Left kidney (tissue), 8 donors: Measurements from ENCODE around the gene CYGB. TPM values are rescaled to one million over a fixed set of nuclear protein-coding genes. Genes with fewer than 3 reads are reported as not detected.
A peak's percentile ranks its signal among the peaks of the same experiment; 100 is the strongest.

Source experiments
- DNase-seq: peaks from one replicate; pipeline ENCODE4 v3.0.0-alpha.2; 2013
- long read RNA-seq, 8 donors: transcript quantifications; one replicate each; lab custom pipeline, GENCODE V29; 2026
- polyA plus RNA-seq: library from polyadenylated mRNA; unstranded; fragments of 120-200 nt; gene quantifications from one replicate; pipeline ENCODE4 v1.2.1, GENCODE V29; 2013; ENCODE audit not compliant: insufficient read length

The CYGB gene
- 11.0 TPM for polyA plus RNA-seq
- long read RNA-seq, donor 1, transcript CYGB-201 (4 exons, 2,158 nt): major isoform, 19 of 19 reads
- long read RNA-seq, donor 1, partial matches to known transcripts: 0 of 19 reads
- long read RNA-seq, donor 1, other reads (novel, unspliced or antisense): 0 of 19 reads
- long read RNA-seq, donor 2, transcript CYGB-201 (4 exons, 2,158 nt): major isoform, 6 of 6 reads
- long read RNA-seq, donor 2, partial matches to known transcripts: 0 of 6 reads
- long read RNA-seq, donor 2, other reads (novel, unspliced or antisense): 0 of 6 reads
- long read RNA-seq, donor 3, partial matches to known transcripts: 0 of 4 reads
- long read RNA-seq, donor 3, other reads (novel, unspliced or antisense): 0 of 4 reads
- long read RNA-seq, donor 4, partial matches to known transcripts: 0 of 2 reads
- long read RNA-seq, donor 4, other reads (novel, unspliced or antisense): 0 of 2 reads
- long read RNA-seq, donor 5, transcript CYGB-201 (4 exons, 2,158 nt): major isoform, 15 of 16 reads
- long read RNA-seq, donor 5, partial matches to known transcripts: 0 of 16 reads
- long read RNA-seq, donor 5, other reads (novel, unspliced or antisense): 0 of 16 reads
- long read RNA-seq, donor 6, transcript CYGB-201 (4 exons, 2,158 nt): major isoform, 13 of 13 reads
- long read RNA-seq, donor 6, partial matches to known transcripts: 0 of 13 reads
- long read RNA-seq, donor 6, other reads (novel, unspliced or antisense): 0 of 13 reads
- long read RNA-seq, donor 7, transcript CYGB-201 (4 exons, 2,158 nt): major isoform, 11 of 28 reads
- long read RNA-seq, donor 7, partial matches to known transcripts: 17 of 28 reads
- long read RNA-seq, donor 7, other reads (novel, unspliced or antisense): 0 of 28 reads
- long read RNA-seq, donor 8, transcript CYGB-201 (4 exons, 2,158 nt): major isoform, 8 of 8 reads
- long read RNA-seq, donor 8, partial matches to known transcripts: 0 of 8 reads
- long read RNA-seq, donor 8, other reads (novel, unspliced or antisense): 0 of 8 reads

DNA sequence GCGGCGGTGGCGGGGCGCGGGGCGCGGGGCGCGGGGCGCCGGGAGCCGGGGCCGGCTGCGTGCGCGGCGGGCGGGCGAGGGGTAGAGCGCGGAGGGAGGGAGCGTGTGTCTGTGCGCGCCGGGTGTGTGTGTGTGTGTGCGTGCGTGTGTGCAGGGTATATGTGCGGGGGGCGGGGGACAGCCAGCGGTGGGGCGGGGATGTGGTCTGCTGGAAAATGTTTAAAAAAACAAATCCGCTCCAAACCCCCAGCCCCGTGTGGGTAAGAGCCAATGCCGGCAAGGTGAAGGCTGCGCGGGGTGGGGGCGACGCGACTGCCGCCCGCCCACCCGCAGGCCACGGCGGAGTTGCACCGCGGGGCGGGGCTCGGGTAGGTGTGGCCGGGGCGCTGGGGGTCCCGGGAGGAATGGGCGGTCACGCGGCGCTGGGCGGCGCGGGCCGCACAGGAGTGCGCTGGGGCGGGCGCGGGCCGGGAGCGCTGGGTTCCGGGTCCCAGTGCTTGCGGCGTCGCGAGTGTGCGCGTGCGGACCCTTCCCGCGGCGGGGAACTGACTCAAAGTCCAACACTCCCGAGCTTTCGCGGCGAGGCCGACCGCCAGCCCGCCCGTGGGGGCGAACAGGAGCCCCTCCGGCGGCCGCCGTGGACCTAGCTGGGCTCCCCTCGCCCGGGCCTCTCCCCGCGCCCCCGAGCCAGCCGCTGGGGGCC, at the start of gene CYGB:
Gene CYGB, minus strand, starts transcription at position 132 of the 703 bp plus-strand sequence. CDS start 167 bp downstream, outside the sequence.
- DNase-seq: no peak

- no peak for DNase-seq
These were observed 49.4 kb upstream of the CYGB start for GRCh38 chr17:76586741-76587487.

- peak; percentile 58 for DNase-seq
These were observed 48.4 kb upstream of the CYGB start, which contains the start of gene ST6GALNAC2 for GRCh38 chr17:76585649-76586593. TSS of gene ST6GALNAC2 (minus strand) at chr17:76585860. CDS start at chr17:76585808, 52 bp downstream.

DNA sequence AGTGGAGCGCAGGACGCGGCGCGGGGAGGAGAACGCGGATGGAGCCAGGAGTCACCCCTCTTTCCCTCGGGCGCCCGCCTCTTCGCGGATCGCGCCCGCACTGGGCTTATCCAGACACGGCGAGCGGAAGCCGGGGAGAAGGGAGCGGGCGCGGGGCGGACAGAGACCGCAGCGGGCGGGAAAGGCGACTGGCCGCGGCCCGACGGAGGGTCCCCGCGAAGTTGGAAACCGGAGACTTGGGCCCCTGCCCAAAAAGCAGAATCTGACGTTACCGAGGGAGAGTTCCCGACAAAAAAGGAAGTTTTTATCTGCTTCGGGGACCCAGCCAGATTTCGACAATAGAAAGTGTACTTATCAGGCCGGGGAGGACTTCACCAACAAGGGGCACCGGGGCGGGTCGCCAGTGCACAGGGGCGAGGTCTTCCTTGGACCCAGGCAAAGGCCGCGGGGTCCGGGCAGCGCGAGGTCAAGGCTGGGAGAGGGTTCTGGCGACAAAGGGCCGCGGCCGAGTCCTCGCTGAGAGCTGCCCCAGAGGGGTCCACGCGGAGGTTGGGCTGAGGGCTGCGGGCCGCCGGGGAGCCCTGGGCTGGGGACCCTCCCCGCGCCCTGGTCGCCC, 47.6 kb upstream of the CYGB start:
- DNase-seq: no peak

GRCh38 chr17:76584427-76585032, 47.0 kb upstream of the CYGB start:
- no peak for DNase-seq

- no peak for DNase-seq
These were observed 45.2 kb upstream of the CYGB start for GRCh38 chr17:76582660-76583059.

DNA sequence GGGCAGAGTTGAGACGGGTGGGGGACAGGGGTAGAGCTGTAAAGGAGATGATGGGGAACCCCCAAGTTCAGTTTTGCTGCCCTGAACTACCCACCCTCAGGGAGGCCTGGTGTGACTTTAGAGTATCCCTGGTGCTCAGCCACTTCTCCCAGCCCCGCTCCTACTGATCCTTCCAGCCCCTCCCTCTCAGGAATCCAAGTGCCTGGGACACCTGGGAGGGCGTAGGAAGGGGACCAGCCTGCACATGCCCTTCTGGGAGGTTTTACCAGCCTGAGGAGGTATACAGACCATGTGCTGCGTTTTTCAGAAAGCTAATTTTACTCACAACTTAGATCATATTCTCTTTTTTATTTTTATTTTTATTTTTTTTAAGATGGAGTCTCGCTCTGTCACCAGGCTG, 44.0 kb upstream of the CYGB start:
- no peak for DNase-seq

DNA sequence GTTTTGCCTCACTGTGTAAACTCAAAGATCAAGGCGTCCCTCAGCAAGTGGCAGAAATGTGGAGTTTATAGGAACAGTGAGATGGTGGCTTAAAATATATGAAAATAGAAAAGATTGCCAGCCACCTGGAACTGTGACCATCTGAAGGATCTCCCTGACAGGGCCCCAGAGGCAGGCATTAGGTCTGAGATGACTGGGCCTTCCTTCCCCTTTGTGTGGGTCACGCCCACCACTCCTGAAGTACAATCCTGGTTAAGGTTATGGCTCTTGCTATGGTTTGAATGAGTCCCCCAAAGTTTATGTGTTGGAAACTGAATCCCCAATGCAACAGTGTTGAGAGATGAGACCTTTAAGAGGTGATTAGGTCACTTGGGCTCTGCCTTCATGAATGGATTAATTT, 41.8 kb upstream of the CYGB start:
- no peak for DNase-seq

DNA sequence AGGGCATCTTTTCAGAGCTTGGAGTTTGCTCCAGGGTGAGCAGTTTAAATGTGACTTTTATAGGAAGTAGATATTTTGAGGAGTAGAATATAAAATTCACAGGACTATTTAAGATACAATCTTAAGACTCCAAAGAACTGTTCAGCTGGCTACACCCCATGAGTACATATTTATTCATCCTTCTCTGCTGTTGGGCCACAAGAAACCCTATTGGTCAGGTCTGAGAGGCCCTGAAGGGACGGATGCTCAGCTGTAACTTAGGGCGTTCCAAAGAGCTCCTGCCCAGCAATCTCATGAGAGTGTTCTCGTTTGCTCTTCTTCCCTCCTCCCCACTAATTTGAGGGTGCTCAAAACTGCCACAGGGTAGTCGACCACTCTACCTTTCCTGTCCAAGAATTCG, 40.9 kb upstream of the CYGB start:
- DNase-seq: no peak

DNA sequence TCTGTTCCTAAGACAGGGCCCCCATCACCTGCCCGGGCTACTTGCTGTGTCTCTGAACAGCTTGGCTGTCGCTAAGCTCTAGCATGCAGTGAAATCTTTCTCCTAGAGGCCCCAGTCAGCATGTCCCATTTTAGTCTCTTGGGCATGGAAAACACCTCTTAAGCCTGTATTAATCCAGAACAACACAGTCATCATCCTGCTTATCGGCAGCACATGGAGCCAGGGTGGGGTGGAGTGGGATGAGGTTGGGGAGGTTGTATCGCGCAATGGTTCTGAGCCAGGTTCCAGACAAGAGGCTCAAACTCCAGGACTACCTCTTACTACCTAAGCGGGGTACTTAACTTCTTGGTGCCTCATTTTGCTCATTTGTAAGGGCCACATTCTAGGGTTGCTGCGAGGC, 40.4 kb upstream of the CYGB start:
- no peak for DNase-seq

GRCh38 chr17:76576189-76576588, 38.7 kb upstream of the CYGB start:
- no peak for DNase-seq

- DNase-seq: no peak
These were observed 38.1 kb upstream of the CYGB start for GRCh38 chr17:76575570-76575969.

DNA sequence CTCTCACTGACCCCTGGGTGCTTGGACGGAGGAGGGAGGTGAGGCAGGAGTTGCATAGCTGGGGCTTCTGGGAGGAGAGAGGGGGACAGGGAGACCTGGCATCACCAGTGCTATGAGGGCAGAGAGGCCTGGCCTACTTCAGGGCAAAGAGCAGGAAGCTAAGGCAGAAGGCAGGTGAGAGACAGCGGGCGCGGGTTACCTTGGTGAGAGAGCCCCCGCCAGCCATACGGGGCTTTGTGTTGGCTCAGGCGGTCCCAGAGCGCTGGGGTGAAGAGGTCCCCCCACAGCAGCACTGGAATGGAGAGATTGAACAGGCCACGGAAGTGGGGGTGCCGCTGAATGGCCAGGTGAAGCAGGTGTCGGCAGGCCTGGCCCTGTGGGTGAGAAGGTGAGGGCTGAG, 36.7 kb upstream of the CYGB start:
- no peak for DNase-seq

- no peak for DNase-seq
These were observed 35.6 kb upstream of the CYGB start for GRCh38 chr17:76573096-76573495.

- no peak for DNase-seq
These were observed 34.8 kb upstream of the CYGB start for GRCh38 chr17:76572201-76572910.

DNA sequence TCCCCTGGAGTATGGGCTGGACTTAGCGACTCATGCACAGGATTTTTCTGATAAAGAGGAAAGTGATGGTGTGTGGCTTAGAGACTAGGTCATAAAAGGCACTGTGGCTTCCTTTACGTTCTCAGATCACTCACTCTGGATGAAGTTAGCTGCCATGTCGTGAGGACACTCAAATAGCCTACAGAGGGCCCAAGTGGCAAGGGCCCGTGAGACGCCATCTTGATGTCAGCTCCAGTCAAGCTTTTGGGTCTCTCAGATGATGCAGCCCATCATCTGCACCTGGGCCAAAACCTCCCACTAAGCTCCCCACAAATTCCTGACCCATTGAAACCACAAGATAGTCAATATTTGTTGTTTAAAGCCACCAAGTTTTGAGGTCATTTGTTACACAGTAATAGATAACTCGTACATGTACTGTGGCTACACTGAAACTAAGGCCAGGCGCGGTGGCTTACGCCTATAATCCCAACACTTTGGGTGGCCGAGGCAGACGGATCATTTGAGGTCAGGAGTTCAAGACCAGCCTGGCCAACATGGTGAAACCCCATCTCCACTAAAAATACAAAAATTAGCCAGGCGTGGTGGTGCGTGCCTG, 33.5 kb upstream of the CYGB start:
- no peak for DNase-seq

- DNase-seq: no peak
These were observed 32.9 kb upstream of the CYGB start for GRCh38 chr17:76570457-76570856.

GRCh38 chr17:76569607-76570279, 32.2 kb upstream of the CYGB start:
- no peak for DNase-seq
